ENCODE results near the gene PLCL1.

PLCL1 gene

GRCh38 chr2:198116756-198117155 lies 312.4 kb downstream of the PLCL1 start:
- no peak for DNase-seq (ENCODE audit: low spot score)

- DNase-seq (ENCODE audit: low spot score), result no peak
Measured at GRCh38 chr2:198117406-198118041, 313.1 kb downstream of the PLCL1 start.

- peak; percentile 66 for DNase-seq (ENCODE audit: low spot score)
Measured at GRCh38 chr2:198127627-198128026, 323.2 kb downstream of the PLCL1 start.

GRCh38 chr2:198129609-198130008 lies 325.2 kb downstream of the PLCL1 start:
- DNase-seq (ENCODE audit: low spot score), result no peak

GRCh38 chr2:198134293-198134955 lies 330.0 kb downstream of the PLCL1 start:
- peak; percentile 67 for DNase-seq (ENCODE audit: low spot score)

GRCh38 chr2:198135481-198135934 lies 331.1 kb downstream of the PLCL1 start:
- DNase-seq (ENCODE audit: low spot score), result peak; percentile 30

GRCh38 chr2:198136142-198136541 lies 331.7 kb downstream of the PLCL1 start:
- DNase-seq (ENCODE audit: low spot score), result no peak

GRCh38 chr2:198137733-198138132 lies 333.3 kb downstream of the PLCL1 start:
- DNase-seq (ENCODE audit: low spot score), result no peak

- no peak for DNase-seq (ENCODE audit: low spot score)
Measured at GRCh38 chr2:198141726-198142125, 337.3 kb downstream of the PLCL1 start.

- no peak for DNase-seq (ENCODE audit: low spot score)
Measured at GRCh38 chr2:198143156-198143555, 338.8 kb downstream of the PLCL1 start.

- DNase-seq (ENCODE audit: low spot score), result no peak
Measured at GRCh38 chr2:198143793-198144192, 339.4 kb downstream of the PLCL1 start.

GRCh38 chr2:198144660-198145059 lies 340.3 kb downstream of the PLCL1 start:
- DNase-seq (ENCODE audit: low spot score), result no peak

- no peak for DNase-seq (ENCODE audit: low spot score)
Measured at GRCh38 chr2:198146346-198146940, 342.1 kb downstream of the PLCL1 start.

- no peak for DNase-seq (ENCODE audit: low spot score)
Measured at GRCh38 chr2:198157314-198157713, 352.9 kb downstream of the PLCL1 start.

- no peak for DNase-seq (ENCODE audit: low spot score)
Measured at GRCh38 chr2:198161151-198161550, 356.8 kb downstream of the PLCL1 start.

- no peak for DNase-seq (ENCODE audit: low spot score)
Measured at GRCh38 chr2:198162276-198162675, 357.9 kb downstream of the PLCL1 start.

- no peak for DNase-seq (ENCODE audit: low spot score)
Measured at GRCh38 chr2:198164843-198165242, 360.4 kb downstream of the PLCL1 start.

- DNase-seq (ENCODE audit: low spot score), result no peak
Measured at GRCh38 chr2:198165289-198165688, 360.9 kb downstream of the PLCL1 start.

GRCh38 chr2:198167346-198167745 lies 363.0 kb downstream of the PLCL1 start:
- no peak for DNase-seq (ENCODE audit: low spot score)

GRCh38 chr2:198168651-198169050 lies 364.3 kb downstream of the PLCL1 start:
- no peak for DNase-seq (ENCODE audit: low spot score)

- DNase-seq (ENCODE audit: low spot score), result no peak
Measured at GRCh38 chr2:198173242-198173641, 368.8 kb downstream of the PLCL1 start.

GRCh38 chr2:198173864-198174263 lies 369.5 kb downstream of the PLCL1 start:
- DNase-seq (ENCODE audit: low spot score), result no peak

- no peak for DNase-seq (ENCODE audit: low spot score)
Measured at GRCh38 chr2:198175271-198175670, 370.9 kb downstream of the PLCL1 start.

All from AG20443 (cell line).